Measurements from ENCODE around the gene SDK2. TPM values are rescaled to one million over a fixed set of nuclear protein-coding genes. Genes with fewer than 3 reads are reported as not detected.

The SDK2 gene
- total and polyA plus RNA-seq, 2 of the 4 experiments (the other 2 are of a cell fraction): under 0.01 to 0.03 TPM

GRCh38 chr17:73637866-73638265 lies 6.4 kb downstream of the SDK2 start:
- H3K9me3 ChIP-seq (ENCODE audit: control insufficient read depth, insufficient read depth, low read length): no peaks in the 10 kb centered on the region
- DNase-seq (no peak), ATAC-seq (ENCODE audit: low read depth) (no peak)
- H2BK20ac ChIP-seq (ENCODE audit: low read depth, low read length): no peak overlapping the region
- no peak overlapping the region for H3K4me3 ChIP-seq (ENCODE audit: insufficient read depth, low read depth, low read length)
- no peaks in the 10 kb centered on the region for H3K4me1 ChIP-seq (ENCODE audit: control insufficient read depth, insufficient read depth, low read length)
- H2BK120ac ChIP-seq (ENCODE audit: low read depth, low read length): no peak overlapping the region
- H4K20me1 ChIP-seq (ENCODE audit: insufficient read depth, low read length): no peaks in the 10 kb centered on the region
- TF ChIP-seq MAFK (IDR thresholded peaks at IDR 0.05; ENCODE audit: low read depth, low read length) (no peak), RCOR1 (IDR thresholded peaks at IDR 0.05; ENCODE audit: insufficient replicate concordance, low read length) (no peak), FOS (IDR thresholded peaks at IDR 0.05; ENCODE audit: low read depth, low read length) (no peak), ELK1 (IDR thresholded peaks at IDR 0.05; ENCODE audit: borderline replicate concordance, low read depth, low read length) (no peak)
- no peak overlapping the region for H3K18ac ChIP-seq (ENCODE audit: low read depth, low read length)
- H4K8ac ChIP-seq (ENCODE audit: low read depth in 2 of 2, low read length in 2 of 2): no peak overlapping the region
- no peaks in the 10 kb centered on the region for H3K79me1 ChIP-seq (ENCODE audit: low read depth in 1 of 2, low read length in 2 of 2)
- H3K27me3 ChIP-seq (ENCODE audit: control insufficient read depth, insufficient read depth, low read length): peaks cover 12% of the 10 kb centered on the region
- no peaks in the 10 kb centered on the region for H3K36me3 ChIP-seq (ENCODE audit: control insufficient read depth, insufficient read depth, low read length)
- H2BK15ac ChIP-seq (ENCODE audit: low read depth, low read length): no peak overlapping the region
- H3K4ac ChIP-seq (ENCODE audit: low read depth, low read length): no peak overlapping the region
- dilution Hi-C loops (cut with HindIII; ENCODE audit: low sequenced_read_pairs, unreplicated experiment) (no loop called here), intact Hi-C loops (cut with micrococcal nuclease) (no loop called here), in situ Hi-C loops (cut with MboI; ENCODE audit: low sequenced_read_pairs) (no loop called here)
- H3K9me1 ChIP-seq (ENCODE audit: insufficient read depth, low read length): no peaks in the 10 kb centered on the region
- H3K23ac ChIP-seq (ENCODE audit: low read depth, low read length): no peak overlapping the region
- no peak overlapping the region for H2AK9ac ChIP-seq (replicated peaks; ENCODE audit: low read depth, low read length, poor library complexity)
- no peak overlapping the region for H3K56ac ChIP-seq (ENCODE audit: extremely low read depth, insufficient read depth, low read length)
- H4K5ac ChIP-seq (ENCODE audit: low read depth, low read length): no peak overlapping the region
- no peak overlapping the region for H2BK5ac ChIP-seq (ENCODE audit: low read depth, low read length, poor library complexity, severe bottlenecking)
- ChIA-PET CTCF (no interaction called here), POLR2A (ENCODE audit: unreplicated experiment) (no interaction called here)
- no peak overlapping the region for H3K4me2 ChIP-seq (ENCODE audit: low read depth, low read length)
- 38% methylated on average over 3 of the region's 8 CpGs; no CpG with 5 or more reads in 1 of the 2 experiments for WGBS, 2 experiments (ENCODE audit: extremely low coverage in 2 of 2, insufficient read length in 1 of 2)
- no TSS peak for BruUV-seq (replicated peaks)
- no peak overlapping the region for H3K14ac ChIP-seq (replicated peaks; ENCODE audit: low read depth, low read length)
- no peak overlapping the region for H2AK5ac ChIP-seq (ENCODE audit: low read depth, low read length)
- no peak overlapping the region for H2AFZ ChIP-seq (replicated peaks; ENCODE audit: low read length, poor library complexity)
- no peak overlapping the region for H4K91ac ChIP-seq (ENCODE audit: insufficient read depth, low read depth, low read length)
- H3K27ac ChIP-seq (ENCODE audit: insufficient read depth, low read length): no peak overlapping the region
- H3K9ac ChIP-seq (ENCODE audit: low read depth, low read length): no peak overlapping the region
